ENCODE results near the gene SNX24. TPM values are rescaled to one million over a fixed set of nuclear protein-coding genes. Genes with fewer than 3 reads are reported as not detected.
A peak's percentile ranks its signal among the peaks of the same experiment; 100 is the strongest.

The SNX24 gene
- total and polyA plus RNA-seq, 2 experiments from 2014 or later = 18.0 to 27.5 TPM

DNA sequence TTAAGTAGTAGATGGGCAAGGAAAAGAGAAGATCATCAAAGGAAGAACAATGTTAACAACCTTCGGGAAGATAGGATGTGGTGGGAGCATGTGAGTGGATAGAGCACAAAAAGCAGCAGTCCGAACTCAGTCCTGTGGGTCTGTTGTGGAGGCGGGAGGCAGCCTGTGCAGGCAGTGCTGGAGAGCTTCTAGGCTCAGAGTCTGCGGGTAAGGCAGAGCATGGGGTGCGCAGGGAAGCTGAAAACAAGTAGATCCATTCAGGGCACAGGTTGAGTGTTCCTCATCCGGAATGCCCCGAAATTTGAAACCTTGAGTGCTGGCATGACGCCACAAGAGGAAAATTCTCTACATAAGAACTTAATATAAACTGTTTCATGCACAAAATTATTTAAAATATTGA is 106.2 kb downstream of the SNX24 start:
- Histone ChIP-seq H3K4me2 (no peak overlapping the region), H4K20me1 (replicated peaks; ENCODE audit: insufficient read depth) (no peaks in the 10 kb centered on the region), H3F3A (replicated peaks; ENCODE audit: low read depth) (no peaks in the 10 kb centered on the region), H2AFZ (no peak overlapping the region), H3K4me3 (no peak overlapping the region), H3K79me2 (replicated peaks; ENCODE audit: insufficient read depth) (no peaks in the 10 kb centered on the region), H3K4me1 (ENCODE audit: insufficient read depth) (peaks cover 11% of the 10 kb centered on the region; the same call in 1 of the 2 replicates), H3K9me2 (ENCODE audit: insufficient read depth) (no peaks in the 10 kb centered on the region), H3K36me3 (ENCODE audit: insufficient read depth) (no peaks in the 10 kb centered on the region; the same call in 1 of the 2 replicates), H3K27ac (ENCODE audit: low read depth) (no peak overlapping the region), H3K27me3 (ENCODE audit: insufficient read depth) (no peaks in the 10 kb centered on the region)
- Mint-ChIP-seq H3K4me3 (no peak overlapping the region), H3K4me1 (peaks cover 15% of the 10 kb centered on the region), H3K36me3 (ENCODE audit: low read depth) (no peaks in the 10 kb centered on the region), H3K27me3 (ENCODE audit: insufficient read depth, low read depth, poor library complexity) (no peaks in the 10 kb centered on the region), H3K9me3 (no peaks in the 10 kb centered on the region), H3K27ac (no peak overlapping the region)
- DNase-seq (ENCODE audit: low spot score) (peak; percentile 42), ATAC-seq (peak; percentile 96)
- no peak for TF ChIP-seq STAT1 (IDR thresholded peaks at IDR 0.05; ENCODE audit: unreplicated experiment)
- no peak for TF ChIP-seq POLR2AphosphoS5 (IDR thresholded peaks at IDR 0.05; ENCODE audit: low read depth)
- no peak for TF ChIP-seq EZH2 (IDR thresholded peaks at IDR 0.05; ENCODE audit: low read depth, unreplicated experiment)
- TF ChIP-seq, protein P1, sequence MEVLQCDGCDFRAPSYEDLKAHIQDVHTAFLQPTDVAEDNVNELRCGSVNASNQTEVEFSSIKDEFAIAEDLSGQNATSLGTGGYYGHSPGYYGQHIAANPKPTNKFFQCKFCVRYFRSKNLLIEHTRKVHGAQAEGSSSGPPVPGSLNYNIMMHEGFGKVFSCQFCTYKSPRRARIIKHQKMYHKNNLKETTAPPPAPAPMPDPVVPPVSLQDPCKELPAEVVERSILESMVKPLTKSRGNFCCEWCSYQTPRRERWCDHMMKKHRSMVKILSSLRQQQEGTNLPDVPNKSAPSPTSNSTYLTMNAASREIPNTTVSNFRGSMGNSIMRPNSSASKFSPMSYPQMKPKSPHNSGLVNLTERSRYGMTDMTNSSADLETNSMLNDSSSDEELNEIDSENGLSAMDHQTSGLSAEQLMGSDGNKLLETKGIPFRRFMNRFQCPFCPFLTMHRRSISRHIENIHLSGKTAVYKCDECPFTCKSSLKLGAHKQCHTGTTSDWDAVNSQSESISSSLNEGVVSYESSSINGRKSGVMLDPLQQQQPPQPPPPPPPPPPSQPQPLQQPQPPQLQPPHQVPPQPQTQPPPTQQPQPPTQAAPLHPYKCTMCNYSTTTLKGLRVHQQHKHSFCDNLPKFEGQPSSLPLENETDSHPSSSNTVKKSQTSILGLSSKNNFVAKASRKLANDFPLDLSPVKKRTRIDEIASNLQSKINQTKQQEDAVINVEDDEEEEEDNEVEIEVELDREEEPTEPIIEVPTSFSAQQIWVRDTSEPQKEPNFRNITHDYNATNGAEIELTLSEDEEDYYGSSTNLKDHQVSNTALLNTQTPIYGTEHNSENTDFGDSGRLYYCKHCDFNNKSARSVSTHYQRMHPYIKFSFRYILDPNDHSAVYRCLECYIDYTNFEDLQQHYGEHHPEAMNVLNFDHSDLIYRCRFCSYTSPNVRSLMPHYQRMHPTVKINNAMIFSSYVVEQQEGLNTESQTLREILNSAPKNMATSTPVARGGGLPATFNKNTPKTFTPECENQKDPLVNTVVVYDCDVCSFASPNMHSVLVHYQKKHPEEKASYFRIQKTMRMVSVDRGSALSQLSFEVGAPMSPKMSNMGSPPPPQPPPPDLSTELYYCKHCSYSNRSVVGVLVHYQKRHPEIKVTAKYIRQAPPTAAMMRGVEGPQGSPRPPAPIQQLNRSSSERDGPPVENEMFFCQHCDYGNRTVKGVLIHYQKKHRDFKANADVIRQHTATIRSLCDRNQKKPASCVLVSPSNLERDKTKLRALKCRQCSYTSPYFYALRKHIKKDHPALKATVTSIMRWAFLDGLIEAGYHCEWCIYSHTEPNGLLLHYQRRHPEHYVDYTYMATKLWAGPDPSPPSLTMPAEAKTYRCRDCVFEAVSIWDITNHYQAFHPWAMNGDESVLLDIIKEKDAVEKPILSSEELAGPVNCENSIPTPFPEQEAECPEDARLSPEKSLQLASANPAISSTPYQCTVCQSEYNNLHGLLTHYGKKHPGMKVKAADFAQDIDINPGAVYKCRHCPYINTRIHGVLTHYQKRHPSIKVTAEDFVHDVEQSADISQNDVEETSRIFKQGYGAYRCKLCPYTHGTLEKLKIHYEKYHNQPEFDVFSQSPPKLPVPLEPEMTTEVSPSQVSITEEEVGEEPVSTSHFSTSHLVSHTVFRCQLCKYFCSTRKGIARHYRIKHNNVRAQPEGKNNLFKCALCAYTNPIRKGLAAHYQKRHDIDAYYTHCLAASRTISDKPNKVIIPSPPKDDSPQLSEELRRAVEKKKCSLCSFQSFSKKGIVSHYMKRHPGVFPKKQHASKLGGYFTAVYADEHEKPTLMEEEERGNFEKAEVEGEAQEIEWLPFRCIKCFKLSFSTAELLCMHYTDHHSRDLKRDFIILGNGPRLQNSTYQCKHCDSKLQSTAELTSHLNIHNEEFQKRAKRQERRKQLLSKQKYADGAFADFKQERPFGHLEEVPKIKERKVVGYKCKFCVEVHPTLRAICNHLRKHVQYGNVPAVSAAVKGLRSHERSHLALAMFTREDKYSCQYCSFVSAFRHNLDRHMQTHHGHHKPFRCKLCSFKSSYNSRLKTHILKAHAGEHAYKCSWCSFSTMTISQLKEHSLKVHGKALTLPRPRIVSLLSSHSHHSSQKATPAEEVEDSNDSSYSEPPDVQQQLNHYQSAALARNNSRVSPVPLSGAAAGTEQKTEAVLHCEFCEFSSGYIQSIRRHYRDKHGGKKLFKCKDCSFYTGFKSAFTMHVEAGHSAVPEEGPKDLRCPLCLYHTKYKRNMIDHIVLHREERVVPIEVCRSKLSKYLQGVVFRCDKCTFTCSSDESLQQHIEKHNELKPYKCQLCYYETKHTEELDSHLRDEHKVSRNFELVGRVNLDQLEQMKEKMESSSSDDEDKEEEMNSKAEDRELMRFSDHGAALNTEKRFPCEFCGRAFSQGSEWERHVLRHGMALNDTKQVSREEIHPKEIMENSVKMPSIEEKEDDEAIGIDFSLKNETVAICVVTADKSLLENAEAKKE (CRISPR knock-in tag; IDR thresholded peaks at IDR 0.05) = no peak
- TF ChIP-seq CREB1 (CRISPR knock-in tag; IDR thresholded peaks at IDR 0.05; ENCODE audit: low read depth) = no peak

DNA sequence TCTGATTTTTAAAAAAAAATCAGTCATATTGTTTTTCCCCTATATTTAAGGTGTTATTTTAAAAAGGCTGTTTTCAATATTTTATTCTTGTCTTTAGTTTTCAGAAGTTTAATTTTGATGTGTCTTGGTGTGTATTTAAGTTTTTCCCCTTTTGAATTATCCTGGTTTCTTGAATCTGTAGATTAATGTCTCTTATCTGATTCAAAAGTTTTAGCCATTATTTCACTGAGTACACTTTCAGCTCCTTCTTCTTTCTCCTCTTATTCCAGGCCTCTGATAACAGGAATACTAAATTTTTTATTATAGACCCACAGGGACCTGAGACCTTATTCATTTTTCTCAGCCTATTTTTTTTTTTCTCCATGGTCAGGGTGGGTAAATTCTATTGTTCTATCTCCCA is 109.3 kb downstream of the SNX24 start:
- no peaks in the 10 kb centered on the region for H3K27me3 Mint-ChIP-seq (ENCODE audit: insufficient read depth, low read depth, poor library complexity)
- H3K4me3 ChIP-seq = no peak overlapping the region
- peaks cover 9% of the 10 kb centered on the region for H3K4me1 ChIP-seq (ENCODE audit: insufficient read depth)
- H3K9me2 ChIP-seq (ENCODE audit: insufficient read depth) = no peaks in the 10 kb centered on the region
- H3K27ac ChIP-seq (ENCODE audit: low read depth) = no peak overlapping the region
- no peaks in the 10 kb centered on the region for H3K79me2 ChIP-seq (replicated peaks; ENCODE audit: insufficient read depth)
- H4K20me1 ChIP-seq (replicated peaks; ENCODE audit: insufficient read depth) = no peaks in the 10 kb centered on the region
- H3K4me1 Mint-ChIP-seq = peaks cover 8% of the 10 kb centered on the region
- H3F3A ChIP-seq (replicated peaks; ENCODE audit: low read depth) = no peaks in the 10 kb centered on the region
- ATAC-seq (no peak), DNase-seq (ENCODE audit: low spot score) (no peak)
- H3K27ac Mint-ChIP-seq = no peak overlapping the region
- no peaks in the 10 kb centered on the region for H3K27me3 ChIP-seq (ENCODE audit: insufficient read depth)
- H3K36me3 Mint-ChIP-seq (ENCODE audit: low read depth) = no peaks in the 10 kb centered on the region; the same call in 2 of the 3 replicates
- no peak overlapping the region for H3K4me3 Mint-ChIP-seq
- H3K36me3 ChIP-seq (ENCODE audit: insufficient read depth) = peaks cover 3% of the 10 kb centered on the region; the same call in 1 of the 2 replicates
- no peak overlapping the region for H3K4me2 ChIP-seq
- H2AFZ ChIP-seq = no peak overlapping the region
- peaks cover 4% of the 10 kb centered on the region; the same call in 1 of the 3 replicates for H3K9me3 Mint-ChIP-seq
- no peak for TF ChIP-seq STAT1 (IDR thresholded peaks at IDR 0.05; ENCODE audit: unreplicated experiment)
- no peak for TF ChIP-seq ZNF114 (CRISPR knock-in tag; IDR thresholded peaks at IDR 0.05)
- no peak for TF ChIP-seq REST (IDR thresholded peaks at IDR 0.05; ENCODE audit: unreplicated experiment)
- TF ChIP-seq EZH2phosphoT487 (IDR thresholded peaks at IDR 0.05; ENCODE audit: unreplicated experiment) = no peak
- TF ChIP-seq POLR2AphosphoS5 (IDR thresholded peaks at IDR 0.05; ENCODE audit: low read depth) = no peak
- no peak for TF ChIP-seq CREB1 (CRISPR knock-in tag; IDR thresholded peaks at IDR 0.05; ENCODE audit: low read depth)
- no peak for TF ChIP-seq ETS1 (IDR thresholded peaks at IDR 0.05)
- no peak for TF ChIP-seq EZH2 (IDR thresholded peaks at IDR 0.05; ENCODE audit: low read depth, unreplicated experiment)

Measured in GM23338 (cell line).